Measurements from ENCODE around the gene CBX4.
A peak's percentile ranks its signal among the peaks of the same experiment; 100 is the strongest.

DNA sequence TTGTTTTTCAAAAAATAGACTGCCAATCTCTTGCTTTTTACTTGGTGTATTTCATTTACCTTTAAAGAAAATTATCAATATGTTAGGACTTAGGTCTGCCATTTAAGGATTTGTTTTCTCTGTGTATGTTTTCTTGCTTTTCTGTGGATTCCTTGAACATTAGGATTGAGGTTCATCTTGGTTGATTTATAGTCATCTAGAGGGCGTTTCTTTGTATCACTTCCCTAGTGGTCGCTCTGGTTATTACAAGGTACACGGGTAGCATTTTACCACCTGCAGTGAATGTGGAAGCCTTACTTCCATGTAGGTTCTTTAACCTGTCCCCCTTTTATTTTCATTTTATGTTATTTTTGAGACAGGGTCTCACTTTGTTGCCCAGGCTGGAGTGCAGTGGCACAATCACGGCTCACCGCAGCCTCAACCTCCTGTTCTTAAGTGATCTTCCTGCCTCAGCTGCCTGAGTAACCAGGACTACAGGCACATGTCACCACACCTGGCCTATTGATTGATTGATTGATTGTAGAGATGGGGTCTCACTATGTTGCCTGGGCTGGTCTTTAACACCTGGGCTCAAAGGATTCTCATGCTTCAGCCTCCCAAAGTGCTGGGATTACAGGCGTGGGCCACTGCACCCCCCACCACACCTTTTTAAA lies 35.2 kb upstream of the CBX4 start:
- no peak for TF ChIP-seq EZH2 (IDR thresholded peaks at IDR 0.05; ENCODE audit: low read depth, unreplicated experiment)
- TF ChIP-seq CTCF (conservative IDR thresholded peaks at IDR 0.05; ENCODE audit: low read depth in 2 of 2), result peak; percentile 46 to 69
- TF ChIP-seq EZH2phosphoT487 (IDR thresholded peaks at IDR 0.05; ENCODE audit: unreplicated experiment), result no peak

Data from GM23338 (cell line).